Suprapubic skin (tissue), 4 donors: Measurements from ENCODE around the gene TRIM50.

Experiments
- EP300 ChIP-seq: sonication (generic); formaldehyde crosslinking; IDR thresholded peaks from one replicate; pipeline ENCODE4 v1.6.1; 2017; ENCODE audit warnings: antibody characterized with exemption
- POLR2A ChIP-seq, 2 donors: fragments of 450-650 bp; IDR thresholded peaks; one replicate each; pipeline ENCODE4 v1.6.1; 2017; ENCODE audit warnings: antibody characterized with exemption in 2 of 2, mild to moderate bottlenecking in 2 of 2, moderate library complexity in 2 of 2
- POLR2AphosphoS5 ChIP-seq, 3 donors: sonication (generic); formaldehyde crosslinking; IDR thresholded peaks; one replicate each; pipeline ENCODE4 v1.6.1; 2017; ENCODE audit warnings: antibody characterized with exemption in 3 of 3
- TF ChIP-seq, protein P1 (sequence below), 2 donors: fragments of 200-600 bp in 1 of 2; fragments of 450-650 bp in 1 of 2; sonication (generic) in 1 of 2; IDR thresholded peaks; one replicate each; pipeline ENCODE4 v1.5.1; 2016 to 2019; ENCODE audit warnings: antibody characterized with exemption in 2 of 2, mild to moderate bottlenecking in 1 of 2, moderate library complexity in 1 of 2

DNA sequence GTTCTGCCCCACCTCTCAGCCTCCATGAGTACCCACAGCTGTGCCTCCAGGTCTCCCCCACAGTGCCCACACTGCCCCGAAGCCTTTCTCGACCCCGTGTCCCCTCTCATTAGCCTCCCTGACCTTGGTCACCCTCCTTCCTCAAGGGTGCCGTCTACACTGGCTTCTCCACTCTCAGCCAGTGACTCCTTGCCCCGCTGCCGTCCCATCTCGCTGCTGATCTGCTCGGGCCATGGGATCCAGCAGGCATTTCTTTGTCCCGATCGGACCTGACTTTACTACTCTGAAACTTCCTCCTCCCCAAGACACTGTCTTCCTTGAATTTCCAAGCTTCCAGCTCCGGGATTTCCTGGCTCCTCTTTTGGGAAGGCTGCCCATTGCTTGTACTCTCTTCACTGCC is 31.4 kb upstream of the TRIM50 start:
- TF ChIP-seq, protein P1, sequence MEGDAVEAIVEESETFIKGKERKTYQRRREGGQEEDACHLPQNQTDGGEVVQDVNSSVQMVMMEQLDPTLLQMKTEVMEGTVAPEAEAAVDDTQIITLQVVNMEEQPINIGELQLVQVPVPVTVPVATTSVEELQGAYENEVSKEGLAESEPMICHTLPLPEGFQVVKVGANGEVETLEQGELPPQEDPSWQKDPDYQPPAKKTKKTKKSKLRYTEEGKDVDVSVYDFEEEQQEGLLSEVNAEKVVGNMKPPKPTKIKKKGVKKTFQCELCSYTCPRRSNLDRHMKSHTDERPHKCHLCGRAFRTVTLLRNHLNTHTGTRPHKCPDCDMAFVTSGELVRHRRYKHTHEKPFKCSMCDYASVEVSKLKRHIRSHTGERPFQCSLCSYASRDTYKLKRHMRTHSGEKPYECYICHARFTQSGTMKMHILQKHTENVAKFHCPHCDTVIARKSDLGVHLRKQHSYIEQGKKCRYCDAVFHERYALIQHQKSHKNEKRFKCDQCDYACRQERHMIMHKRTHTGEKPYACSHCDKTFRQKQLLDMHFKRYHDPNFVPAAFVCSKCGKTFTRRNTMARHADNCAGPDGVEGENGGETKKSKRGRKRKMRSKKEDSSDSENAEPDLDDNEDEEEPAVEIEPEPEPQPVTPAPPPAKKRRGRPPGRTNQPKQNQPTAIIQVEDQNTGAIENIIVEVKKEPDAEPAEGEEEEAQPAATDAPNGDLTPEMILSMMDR (IDR thresholded peaks at IDR 0.05): no peak
- no peak for TF ChIP-seq POLR2A (IDR thresholded peaks at IDR 0.05)
- no peak for TF ChIP-seq POLR2AphosphoS5 (IDR thresholded peaks at IDR 0.05)
- TF ChIP-seq EP300: no peak
